ENCODE results near the gene LHPP.

- TF ChIP-seq, protein P1, sequence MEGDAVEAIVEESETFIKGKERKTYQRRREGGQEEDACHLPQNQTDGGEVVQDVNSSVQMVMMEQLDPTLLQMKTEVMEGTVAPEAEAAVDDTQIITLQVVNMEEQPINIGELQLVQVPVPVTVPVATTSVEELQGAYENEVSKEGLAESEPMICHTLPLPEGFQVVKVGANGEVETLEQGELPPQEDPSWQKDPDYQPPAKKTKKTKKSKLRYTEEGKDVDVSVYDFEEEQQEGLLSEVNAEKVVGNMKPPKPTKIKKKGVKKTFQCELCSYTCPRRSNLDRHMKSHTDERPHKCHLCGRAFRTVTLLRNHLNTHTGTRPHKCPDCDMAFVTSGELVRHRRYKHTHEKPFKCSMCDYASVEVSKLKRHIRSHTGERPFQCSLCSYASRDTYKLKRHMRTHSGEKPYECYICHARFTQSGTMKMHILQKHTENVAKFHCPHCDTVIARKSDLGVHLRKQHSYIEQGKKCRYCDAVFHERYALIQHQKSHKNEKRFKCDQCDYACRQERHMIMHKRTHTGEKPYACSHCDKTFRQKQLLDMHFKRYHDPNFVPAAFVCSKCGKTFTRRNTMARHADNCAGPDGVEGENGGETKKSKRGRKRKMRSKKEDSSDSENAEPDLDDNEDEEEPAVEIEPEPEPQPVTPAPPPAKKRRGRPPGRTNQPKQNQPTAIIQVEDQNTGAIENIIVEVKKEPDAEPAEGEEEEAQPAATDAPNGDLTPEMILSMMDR (IDR thresholded peaks at IDR 0.05), result no peak
- TF ChIP-seq POLR2A (IDR thresholded peaks at IDR 0.05), result no peak
Observed at GRCh38 chr10:124455441-124455840, 6.2 kb upstream of the LHPP start.
